HG03060 (cell line): ENCODE results near the gene STXBP6.

Experiments
- ATAC-seq: cut with Tn5 transposase; IDR thresholded peaks from one replicate; pipeline ENCODE4 v1.9.1; 2021; ENCODE audit warnings: low read depth, moderate number of reproducible peaks; ENCODE audit not compliant: unreplicated experiment

STXBP6 gene

GRCh38 chr14:24921903-24922302, 128.0 kb downstream of the STXBP6 start:
- ATAC-seq: no peak

DNA sequence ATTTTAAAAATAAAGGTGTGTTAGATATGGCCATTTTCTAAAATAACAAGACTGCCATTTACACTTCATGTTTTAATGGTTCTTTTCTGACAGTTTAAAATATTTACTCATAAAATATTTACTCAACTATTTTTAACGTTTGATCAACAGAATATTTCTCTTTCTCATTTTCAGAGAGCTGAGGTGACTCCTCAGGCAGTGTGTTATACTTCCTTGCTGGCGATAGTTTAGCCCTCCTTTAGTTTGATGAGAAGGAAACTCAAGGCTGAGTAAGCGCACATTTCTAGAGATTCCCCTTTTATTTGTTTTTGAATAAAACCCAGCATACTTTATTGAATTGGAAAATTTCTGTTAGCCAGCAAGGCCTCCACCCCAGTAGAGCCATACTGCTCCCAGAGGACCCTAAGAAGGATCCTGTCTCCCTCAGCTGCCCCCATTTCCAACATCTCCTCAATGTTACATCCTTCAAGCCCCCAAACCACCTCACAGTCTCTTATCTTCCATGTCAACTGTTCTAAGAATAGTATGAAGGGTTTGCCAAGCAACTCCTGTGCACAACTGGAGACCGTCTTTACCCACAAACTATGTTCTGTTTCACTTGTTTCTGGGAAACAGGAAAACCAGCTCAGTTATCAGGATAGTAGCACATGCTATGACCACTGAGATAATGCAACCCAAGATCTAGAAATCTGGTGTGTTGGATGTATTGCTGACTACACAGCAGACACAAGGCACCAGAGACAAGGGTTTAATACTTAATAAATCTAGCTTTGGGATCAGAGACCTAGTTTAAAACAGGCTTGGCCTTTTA, 129.5 kb downstream of the STXBP6 start:
- no peak for ATAC-seq

GRCh38 chr14:24918822-24919221, 131.1 kb downstream of the STXBP6 start:
- ATAC-seq: no peak

DNA sequence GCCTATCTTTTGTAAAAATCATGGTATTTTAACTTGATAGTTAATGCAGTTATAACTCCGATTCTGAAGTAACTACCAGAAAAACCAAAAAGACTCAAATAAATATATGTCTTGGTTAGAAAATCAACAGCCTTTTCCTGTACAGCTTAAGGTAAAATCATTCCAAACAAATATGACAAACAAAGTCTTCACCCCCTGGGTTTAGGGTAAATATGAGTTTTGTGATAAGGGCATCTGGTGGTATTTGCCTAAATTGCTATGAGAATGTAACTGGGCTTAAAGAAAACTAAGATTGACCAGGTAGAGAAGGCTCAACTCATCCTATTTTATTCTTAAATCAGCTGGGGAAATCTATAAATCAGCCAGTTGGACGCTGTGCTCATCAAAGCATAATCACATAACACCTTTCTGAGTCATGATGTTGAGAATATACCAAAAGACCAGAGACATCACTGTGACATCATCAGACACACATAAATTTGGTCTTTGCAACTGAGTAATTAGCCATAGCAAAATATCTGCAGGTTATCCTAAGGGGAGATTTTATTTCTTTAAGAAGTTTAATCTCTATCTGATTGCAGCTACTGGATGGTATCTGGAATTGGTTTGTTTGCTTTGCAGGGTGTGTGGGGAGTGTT, 133.9 kb downstream of the STXBP6 start:
- no peak for ATAC-seq

DNA sequence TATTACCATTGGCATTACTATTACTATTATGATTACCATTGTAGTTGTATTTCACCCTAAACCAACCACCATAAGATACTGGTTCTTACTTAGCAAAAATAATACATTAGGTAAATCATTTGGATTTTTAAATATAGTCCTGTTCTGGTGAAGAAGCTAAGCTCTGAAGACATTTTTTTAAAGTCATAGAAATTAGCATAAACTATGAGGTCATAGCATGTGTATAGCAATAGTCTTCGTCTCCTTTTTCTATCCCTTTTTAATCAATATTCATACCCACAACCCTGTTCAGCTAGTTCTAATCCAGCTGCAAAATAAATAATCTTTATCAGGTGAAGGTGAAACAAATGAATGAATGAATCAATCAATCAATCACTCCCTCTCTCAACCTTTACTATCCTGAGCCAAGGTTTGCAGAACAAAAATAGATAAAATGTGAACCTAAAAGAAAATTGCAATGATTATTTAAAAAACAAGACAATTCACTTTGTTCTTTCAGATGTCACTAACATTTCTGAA, 134.5 kb downstream of the STXBP6 start:
- ATAC-seq: no peak

DNA sequence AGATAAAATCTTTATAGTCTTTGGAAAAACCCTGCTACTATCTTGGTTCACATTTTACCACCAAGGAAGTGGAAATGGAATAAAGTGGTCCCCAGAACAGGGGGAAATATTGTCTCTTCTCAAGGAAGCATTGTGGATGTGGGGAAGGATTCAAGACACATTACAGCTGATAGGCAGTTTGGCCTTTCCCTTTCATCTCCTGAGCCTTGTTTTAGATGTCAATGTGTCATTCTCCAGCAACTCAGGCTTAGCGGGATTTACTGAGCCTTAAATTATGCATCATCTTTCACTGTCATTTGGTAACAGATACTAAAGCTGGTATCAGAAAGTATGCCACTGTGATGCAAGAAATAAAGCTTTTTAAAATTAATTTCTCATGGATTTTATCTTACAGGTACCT, 136.2 kb downstream of the STXBP6 start:
- ATAC-seq: no peak

DNA sequence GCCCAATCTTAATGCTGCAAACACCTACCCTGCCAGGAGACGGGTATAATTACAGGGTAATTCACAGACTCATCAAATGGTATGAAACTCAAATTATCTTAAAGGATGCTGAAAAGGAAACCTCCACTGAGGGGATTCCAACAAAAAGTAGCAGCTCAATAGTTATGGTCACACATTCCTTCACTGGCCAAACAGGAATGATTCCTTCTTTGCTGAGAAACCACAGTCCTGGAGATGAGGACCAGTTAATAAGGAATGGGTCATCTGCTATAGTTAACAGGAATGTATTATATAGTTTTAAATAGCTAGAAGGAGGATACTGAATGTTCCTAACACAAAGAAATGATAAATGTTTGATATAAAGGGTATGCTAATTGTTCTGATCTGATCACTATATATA, 136.9 kb downstream of the STXBP6 start:
- ATAC-seq: no peak

GRCh38 chr14:24911324-24912109, 138.4 kb downstream of the STXBP6 start:
- ATAC-seq: no peak

GRCh38 chr14:24910408-24910986, 139.4 kb downstream of the STXBP6 start:
- ATAC-seq: no peak

- ATAC-seq: no peak
These were observed 140.2 kb downstream of the STXBP6 start for GRCh38 chr14:24909523-24910302.

GRCh38 chr14:24908592-24909236, 141.2 kb downstream of the STXBP6 start:
- no peak for ATAC-seq

GRCh38 chr14:24904533-24904932, 145.4 kb downstream of the STXBP6 start:
- ATAC-seq: no peak

DNA sequence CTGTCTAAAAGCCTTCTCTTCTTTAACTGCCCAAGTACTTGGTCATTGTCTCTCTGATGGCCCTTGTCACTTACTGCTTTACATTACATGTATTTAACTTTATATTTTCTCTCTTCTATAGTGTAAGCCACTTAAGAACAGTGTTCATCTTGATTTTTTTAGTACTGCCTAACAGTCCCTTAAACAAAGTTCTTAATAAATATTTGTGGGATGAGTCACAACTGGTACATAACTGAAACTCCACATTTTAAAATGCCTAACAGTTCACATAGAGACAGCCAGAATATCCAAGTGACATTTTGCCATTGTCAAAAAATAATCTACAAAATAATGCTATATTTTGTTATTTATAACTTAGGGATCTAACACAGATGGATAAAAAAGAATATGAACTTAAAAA, 146.6 kb downstream of the STXBP6 start:
- ATAC-seq: no peak

- no peak for ATAC-seq
These were observed 149.5 kb downstream of the STXBP6 start for GRCh38 chr14:24900269-24901100.

DNA sequence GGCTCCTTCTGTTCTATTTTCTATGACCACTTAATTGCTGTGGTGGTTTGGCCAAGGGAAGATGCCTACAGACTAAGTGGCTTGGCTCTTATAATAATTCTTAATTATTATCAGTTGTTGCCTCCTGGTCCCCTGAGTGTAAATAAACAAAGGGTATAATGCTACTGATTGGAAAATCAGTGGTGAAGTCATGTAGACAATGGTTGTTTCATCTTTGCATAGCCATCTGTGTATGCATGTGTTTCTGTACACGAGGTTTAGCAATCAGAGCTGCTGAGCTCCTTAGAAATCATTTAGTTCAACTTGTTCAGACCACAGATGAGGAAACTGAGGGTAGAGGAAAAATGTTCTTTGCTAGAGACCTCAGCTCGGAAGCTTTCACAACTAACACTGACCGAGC, 152.2 kb downstream of the STXBP6 start:
- ATAC-seq: no peak

GRCh38 chr14:24895622-24896021, 154.3 kb downstream of the STXBP6 start:
- ATAC-seq: no peak

DNA sequence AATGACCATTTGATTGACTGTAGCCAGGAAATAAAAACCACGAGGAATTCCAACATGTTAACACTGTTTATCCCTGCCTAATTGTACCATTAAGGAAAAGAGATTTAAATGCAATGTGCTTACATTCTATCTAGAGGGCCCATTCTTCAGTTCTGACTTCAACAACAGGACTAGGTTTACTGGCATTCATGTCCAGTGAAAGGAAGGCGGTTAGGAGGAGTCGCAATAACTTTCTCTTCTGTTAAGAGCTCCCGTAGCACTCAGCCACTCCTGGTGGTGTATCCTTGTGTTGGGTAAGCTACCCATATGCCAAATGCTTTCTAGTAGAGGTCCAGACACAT, 154.7 kb downstream of the STXBP6 start:
- no peak for ATAC-seq

- ATAC-seq: no peak
These were observed 155.2 kb downstream of the STXBP6 start for GRCh38 chr14:24894583-24895242.
